Stimulated activated CD4-positive, alpha-beta T cell treated with anti-CD3 and anti-CD28 coated beads, Interleukin-1b, Interleukin-23, amount 100 ng/mL, for 1 hour (primary cell): ENCODE results near the gene TLDC2.

Source experiments
- DNase-seq, 2 donors: peaks; one replicate each; pipeline ENCODE4 v3.0.0-alpha.2; 2020; ENCODE audit warnings: low read depth in 2 of 2

The TLDC2 gene

DNA sequence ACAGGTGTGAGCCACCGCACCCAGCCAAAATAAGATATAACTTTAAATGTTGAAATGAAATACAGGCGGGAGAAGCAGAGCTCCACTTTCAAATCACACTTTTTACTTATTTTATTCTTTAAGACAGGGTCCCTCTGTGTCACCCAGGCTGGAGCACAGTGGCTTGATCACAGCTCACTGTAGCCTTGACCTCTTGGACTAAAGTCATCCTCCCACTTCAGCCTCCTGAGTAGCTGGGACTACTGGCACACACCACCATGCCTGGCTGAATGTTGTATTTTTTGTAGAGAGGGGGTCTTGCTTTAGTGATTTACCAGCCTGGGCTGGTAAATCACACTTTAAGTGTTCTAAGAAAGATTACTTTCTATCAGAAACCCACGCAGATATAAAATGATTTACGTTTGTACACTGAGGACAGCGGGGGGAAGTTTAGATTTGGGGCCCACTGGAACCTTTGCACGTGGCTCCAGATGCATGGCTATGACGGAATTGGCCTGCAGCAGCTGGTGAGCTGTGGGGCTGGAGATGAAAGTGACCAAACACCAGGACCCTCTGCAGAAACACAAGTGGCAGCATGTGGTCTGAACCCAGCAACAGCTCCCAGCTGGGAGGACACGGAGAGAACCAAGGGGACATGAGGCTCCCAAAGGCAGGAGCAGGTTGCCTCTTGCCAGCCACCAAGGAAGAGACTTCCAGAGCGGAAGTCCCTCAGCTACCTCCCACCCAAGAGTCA, 26.4 kb upstream of the TLDC2 start:
- DNase-seq: no peak

GRCh38 chr20:36850759-36851158, 25.2 kb upstream of the TLDC2 start:
- no peak for DNase-seq

GRCh38 chr20:36851490-36851889, 24.4 kb upstream of the TLDC2 start:
- no peak for DNase-seq

DNA sequence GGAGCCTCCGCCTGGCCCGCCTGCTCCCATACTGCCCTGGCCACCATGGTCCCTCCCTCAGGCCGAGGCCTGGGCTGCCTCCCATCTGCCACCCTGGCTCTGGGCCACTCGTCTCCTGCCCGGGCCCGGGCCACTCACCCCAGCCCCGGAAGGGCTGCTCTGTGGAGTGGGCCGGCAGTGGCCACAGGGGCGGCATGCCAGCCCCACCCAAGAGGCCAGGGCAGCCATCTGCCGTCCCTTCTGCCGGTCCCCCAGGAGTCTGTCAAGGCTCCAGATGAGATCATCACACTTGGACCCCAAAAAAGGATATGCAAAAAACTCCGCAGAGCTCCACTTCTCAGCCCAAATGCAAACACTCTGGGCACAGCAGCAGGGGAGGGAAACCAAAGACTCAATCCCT, 23.8 kb upstream of the TLDC2 start:
- no peak for DNase-seq

- DNase-seq: no peak
These were observed 21.3 kb upstream of the TLDC2 start for GRCh38 chr20:36854348-36855240.

DNA sequence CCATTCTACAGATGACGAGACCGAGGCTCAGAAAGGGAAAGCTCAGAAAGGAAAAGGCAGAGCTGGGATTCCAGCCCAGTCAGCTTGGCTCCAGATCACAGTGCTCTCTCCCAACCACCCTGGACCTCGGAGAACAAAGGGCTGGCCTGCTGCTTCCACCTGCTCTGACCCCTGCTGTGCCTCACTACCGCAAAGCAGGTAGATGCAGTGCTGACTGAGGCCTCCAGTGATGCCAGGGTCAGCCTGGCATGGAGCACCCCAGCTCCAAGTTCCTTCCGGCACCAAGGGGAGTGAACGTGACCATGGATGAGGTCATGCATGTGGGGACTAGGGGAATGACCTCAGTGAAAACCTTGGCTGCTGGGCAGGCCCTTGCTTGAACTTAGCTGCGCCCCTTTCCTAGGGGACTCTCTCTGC, 20.7 kb upstream of the TLDC2 start:
- DNase-seq: no peak

DNA sequence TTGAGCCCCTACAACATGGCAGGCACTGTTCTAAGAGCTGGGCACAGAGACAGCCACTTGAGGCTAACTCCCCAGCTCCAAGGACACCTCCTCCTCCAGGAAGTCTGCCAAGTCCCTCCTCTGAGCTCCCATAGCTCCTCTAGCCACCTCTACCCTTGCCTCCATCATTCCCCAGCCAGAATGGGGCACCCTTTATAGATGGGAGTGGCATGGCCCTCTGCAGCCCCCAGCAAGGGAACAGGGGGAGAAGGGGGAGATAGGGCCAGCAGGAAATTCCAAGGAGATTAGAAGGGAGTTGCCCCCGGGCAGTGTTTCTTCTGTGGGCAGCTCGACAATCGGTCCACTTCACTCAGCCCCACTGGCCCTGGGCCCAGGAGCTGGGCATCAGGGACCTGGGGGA, 19.7 kb upstream of the TLDC2 start:
- no peak for DNase-seq

DNA sequence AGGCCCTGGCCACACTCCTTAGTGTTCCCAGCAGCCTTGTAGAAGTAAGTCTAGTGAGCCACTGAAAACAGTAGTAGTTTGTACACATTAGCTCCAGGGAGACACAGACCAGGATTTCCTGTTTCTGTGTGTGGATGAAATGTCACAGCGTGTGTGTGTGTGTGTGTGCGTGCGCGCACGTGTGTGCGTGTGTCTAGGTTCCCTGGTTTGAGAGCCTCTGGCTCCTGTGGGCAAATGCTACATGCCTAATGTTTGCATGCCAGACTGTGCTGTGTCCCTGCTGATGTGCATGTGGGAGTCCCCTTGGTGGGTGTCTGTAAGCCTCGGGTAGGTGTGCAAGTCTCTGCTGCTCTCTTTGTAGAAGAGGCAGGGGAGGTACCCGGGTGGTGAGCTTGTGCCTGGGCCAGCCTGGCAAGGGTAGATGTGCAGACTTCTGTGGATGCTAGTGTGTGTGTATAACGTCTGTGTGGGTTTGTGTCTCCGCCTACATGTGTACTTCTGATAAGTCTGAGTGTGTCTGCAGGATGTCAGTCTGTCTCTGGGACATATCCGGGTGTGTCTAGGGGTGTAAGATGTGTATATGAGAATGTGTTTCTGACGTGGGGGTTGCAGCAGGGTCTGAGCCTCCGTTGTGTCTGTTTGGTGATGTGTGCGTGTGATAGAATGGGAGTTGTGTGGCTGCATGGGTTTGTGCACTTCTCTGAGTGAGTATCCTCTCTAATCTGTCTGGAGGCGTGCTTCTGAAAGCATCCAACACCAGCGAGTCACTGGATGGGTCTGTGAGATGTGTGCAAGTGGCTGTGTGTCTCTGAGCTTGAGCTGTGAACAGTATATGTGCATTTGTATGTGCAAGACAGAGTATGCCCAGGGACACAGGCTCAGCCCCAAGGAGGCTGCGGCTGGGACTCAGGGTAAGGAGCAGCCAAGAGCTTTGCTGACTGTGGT, 19.0 kb upstream of the TLDC2 start:
- no peak for DNase-seq

DNA sequence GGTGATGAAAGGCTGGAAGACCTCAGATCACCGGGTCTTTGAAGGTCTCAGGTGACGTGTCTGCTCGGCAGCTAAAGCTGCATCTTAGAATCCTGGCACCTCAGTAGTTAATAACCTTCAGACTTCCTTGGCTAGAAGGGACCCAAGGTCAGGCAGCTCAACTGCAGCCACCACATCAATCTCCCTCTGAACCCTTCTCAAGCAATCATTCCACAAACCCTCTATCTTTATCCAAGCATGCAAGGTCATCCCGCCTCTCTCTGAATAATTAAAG, 16.7 kb upstream of the TLDC2 start:
- no peak for DNase-seq

- DNase-seq: no peak
These were observed 16.1 kb upstream of the TLDC2 start for GRCh38 chr20:36859700-36860330.

GRCh38 chr20:36860339-36860738, 15.6 kb upstream of the TLDC2 start:
- no peak for DNase-seq

GRCh38 chr20:36860811-36861624, 14.9 kb upstream of the TLDC2 start:
- DNase-seq: no peak

DNA sequence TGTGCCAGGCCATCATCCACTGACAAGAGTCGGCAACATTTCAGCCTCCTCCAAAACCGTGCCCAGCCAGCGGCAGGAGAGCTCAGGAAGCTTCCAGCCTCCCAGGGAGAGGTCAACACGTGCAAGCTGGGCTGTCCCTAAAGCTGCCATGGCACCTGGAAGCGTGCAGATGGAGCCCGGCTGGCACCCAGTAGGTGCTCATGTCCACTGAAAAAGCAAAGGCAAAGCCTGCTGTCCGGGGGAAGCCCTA, 14.4 kb upstream of the TLDC2 start:
- no peak for DNase-seq

- DNase-seq: no peak
These were observed 13.8 kb upstream of the TLDC2 start for GRCh38 chr20:36861875-36862801.

DNA sequence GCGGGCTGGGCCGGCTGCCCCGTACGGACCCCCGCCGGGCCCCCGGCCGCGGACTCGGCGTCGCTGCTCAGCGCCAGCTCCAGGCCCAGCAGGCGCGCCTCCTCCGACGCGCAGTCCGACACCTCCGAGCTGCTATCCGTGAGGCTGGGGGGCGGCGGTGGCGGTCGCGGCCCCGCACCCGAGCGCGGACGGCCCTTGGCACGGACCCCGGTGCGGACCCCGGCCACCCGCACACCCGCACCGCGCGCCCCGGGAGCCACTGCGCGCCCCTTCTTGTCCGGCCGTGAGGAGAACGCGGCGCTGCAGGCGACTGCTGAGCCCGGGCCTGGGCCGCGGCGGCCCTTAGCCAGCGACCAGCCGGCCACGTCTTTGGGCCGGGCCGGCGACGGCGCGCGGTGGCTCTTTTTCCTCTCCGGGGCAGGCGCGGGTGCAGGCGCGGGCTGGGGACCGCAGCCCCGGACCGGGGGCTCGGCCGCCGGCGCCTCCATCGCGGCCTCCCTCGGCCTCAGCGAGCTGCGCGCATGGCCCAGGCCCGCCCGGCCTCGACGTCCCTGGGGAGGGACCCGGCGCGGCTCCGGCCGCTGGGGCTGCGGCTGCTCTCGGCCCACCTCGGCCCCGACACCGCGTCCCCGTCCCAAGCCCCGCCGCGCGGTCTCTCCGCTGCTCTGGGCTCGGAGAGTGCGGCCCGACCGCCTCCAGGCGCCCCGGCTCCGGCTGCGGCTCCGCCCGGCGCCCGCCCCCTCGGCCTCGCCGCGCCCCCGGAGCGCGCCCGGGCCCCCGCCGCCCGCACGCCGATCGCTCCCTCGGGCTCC, 12.9 kb upstream of the TLDC2 start:
- no peak for DNase-seq

GRCh38 chr20:36865076-36865860, 10.7 kb upstream of the TLDC2 start:
- no peak for DNase-seq

DNA sequence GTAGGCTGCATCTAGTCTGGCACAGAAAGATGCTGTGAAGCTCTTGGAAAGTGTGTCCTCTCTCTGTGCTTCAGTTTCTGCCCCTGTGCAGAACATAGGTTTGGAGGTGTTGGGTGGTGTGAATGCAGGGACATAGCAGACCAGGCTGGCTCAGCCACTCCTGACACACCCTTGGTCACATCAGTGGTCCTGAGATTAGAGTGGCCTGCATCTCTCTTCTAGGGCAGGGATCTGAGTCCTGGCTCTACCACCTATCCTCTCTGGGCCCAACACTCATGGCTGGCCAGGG, 10.1 kb upstream of the TLDC2 start:
- no peak for DNase-seq

DNA sequence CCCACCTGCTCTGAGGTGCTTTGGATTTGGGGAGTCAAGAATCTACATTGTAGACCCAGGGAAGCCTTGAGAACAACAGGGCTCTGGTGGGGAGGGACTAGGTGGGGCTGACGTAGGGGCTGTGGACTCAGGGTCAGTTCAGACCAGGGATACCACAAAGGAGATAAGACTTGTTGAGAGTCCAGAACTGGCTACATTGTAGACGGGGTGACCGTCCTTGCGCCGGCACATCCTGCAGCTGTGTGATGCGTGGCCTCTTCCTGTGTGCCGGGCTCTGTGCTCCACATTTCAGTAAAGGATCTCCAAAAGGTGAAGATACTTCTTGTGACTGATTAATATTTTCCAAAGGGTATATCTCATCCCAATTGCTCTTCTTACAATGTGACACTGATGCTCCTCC, 9.8 kb upstream of the TLDC2 start:
- DNase-seq: no peak
